Loucy (cell line): Measurements from ENCODE around the gene FMO3.

Source experiments
- H2AFZ ChIP-seq: fragments of 200-600 bp; sonication (generic); 2 replicates; pipeline ENCODE4 v1.6.0; 2016; ENCODE audit warnings: antibody characterized with exemption, mild to moderate bottlenecking, low read length, moderate library complexity
- H3F3A ChIP-seq: fragments of 200-600 bp; 2 replicates; pipeline ENCODE4 v1.6.0; 2016; ENCODE audit warnings: antibody characterized with exemption, low read depth, mild to moderate bottlenecking
- H3K27me3 ChIP-seq: fragments of 200-600 bp; sonication (generic); 2 replicates; pipeline ENCODE4 v1.6.1; 2014; ENCODE audit warnings: low read length, mild to moderate bottlenecking; ENCODE audit not compliant: insufficient read depth, poor library complexity, severe bottlenecking
- H3K36me3 ChIP-seq: fragments of 200-600 bp; sonication (generic); 2 replicates; pipeline ENCODE4 v1.6.1; 2016; ENCODE audit warnings: low read length; ENCODE audit not compliant: insufficient read depth
- H3K4me1 ChIP-seq: fragments of 200-600 bp; sonication (generic); 2 replicates; pipeline ENCODE4 v1.5.1; 2014; ENCODE audit warnings: low read length, mild to moderate bottlenecking; ENCODE audit not compliant: insufficient read depth, poor library complexity, severe bottlenecking
- H3K4me2 ChIP-seq: fragments of 200-600 bp; sonication (generic); 2 replicates; pipeline ENCODE4 v1.6.0; 2014; ENCODE audit warnings: antibody characterized with exemption, low read length, low read depth, mild to moderate bottlenecking; ENCODE audit not compliant: poor library complexity, severe bottlenecking
- H3K4me3 ChIP-seq: fragments of 200-600 bp; sonication (generic); 2 replicates; pipeline ENCODE4 v1.5.1; 2014; ENCODE audit warnings: low read length, mild to moderate bottlenecking, mixed read lengths; ENCODE audit not compliant: poor library complexity, severe bottlenecking
- H3K79me2 ChIP-seq: fragments of 200-600 bp; sonication (generic); 2 replicates; pipeline ENCODE4 v1.6.1; 2014; ENCODE audit warnings: low read length; ENCODE audit not compliant: insufficient read depth
- H3K9ac ChIP-seq: fragments of 200-600 bp; sonication (generic); 2 replicates; pipeline ENCODE4 v1.6.0; 2014; ENCODE audit warnings: mild to moderate bottlenecking, low read depth, low read length, moderate library complexity; ENCODE audit not compliant: poor library complexity, severe bottlenecking
- H3K9me2 ChIP-seq: fragments of 200-600 bp; sonication (generic); replicated peaks from 2 replicates; pipeline ENCODE4 v1.6.1; 2016; ENCODE audit warnings: low read depth, low read length, mixed read lengths
- H3K9me3 ChIP-seq: fragments of 200-600 bp; sonication (generic); 2 replicates; pipeline ENCODE4 v1.6.1; 2014; ENCODE audit warnings: mild to moderate bottlenecking, antibody characterized with exemption, low read length, low read depth; ENCODE audit not compliant: insufficient read depth
- H4K20me1 ChIP-seq: fragments of 200-600 bp; sonication (generic); 2 replicates; pipeline ENCODE4 v1.6.0; 2014; ENCODE audit warnings: antibody characterized with exemption, low read length, mild to moderate bottlenecking; ENCODE audit not compliant: insufficient read depth, poor library complexity, severe bottlenecking
- CTCF ChIP-seq: fragments of 200-600 bp; sonication (generic); conservative IDR thresholded peaks from 2 replicates; pipeline ENCODE4 v1.5.1; 2014; ENCODE audit warnings: mild to moderate bottlenecking, antibody characterized with exemption, low read length
- EZH2phosphoT487 ChIP-seq: fragments of 200-600 bp; IDR thresholded peaks from 2 replicates; pipeline ENCODE4 v1.6.1; 2018; ENCODE audit warnings: antibody characterized with exemption, mild to moderate bottlenecking, moderate library complexity, borderline replicate concordance

The FMO3 gene

GRCh38 chr1:171055966-171056643, 34.6 kb upstream of the FMO3 start:
- no peaks in the 10 kb centered on the region for H3K4me1 ChIP-seq
- no peaks in the 10 kb centered on the region for H3F3A ChIP-seq
- H2AFZ ChIP-seq = no peak overlapping the region
- H3K9ac ChIP-seq = no peak overlapping the region
- H3K36me3 ChIP-seq = no peaks in the 10 kb centered on the region
- no peaks in the 10 kb centered on the region for H3K27me3 ChIP-seq
- no peaks in the 10 kb centered on the region for H3K9me3 ChIP-seq
- H3K79me2 ChIP-seq = no peaks in the 10 kb centered on the region
- H3K9me2 ChIP-seq = no peaks in the 10 kb centered on the region
- no peak for TF ChIP-seq CTCF
- no peak for TF ChIP-seq EZH2phosphoT487
- no peak overlapping the region for H3K4me3 ChIP-seq
- no peak overlapping the region for H3K4me2 ChIP-seq
- H4K20me1 ChIP-seq = no peaks in the 10 kb centered on the region

GRCh38 chr1:171061425-171062143, 29.1 kb upstream of the FMO3 start:
- no peaks in the 10 kb centered on the region for H3F3A ChIP-seq
- H3K9me2 ChIP-seq = no peaks in the 10 kb centered on the region
- H3K4me2 ChIP-seq = no peak overlapping the region
- TF ChIP-seq CTCF (no peak), EZH2phosphoT487 (no peak)
- H3K79me2 ChIP-seq = no peaks in the 10 kb centered on the region
- no peak overlapping the region for H3K9ac ChIP-seq
- H3K4me1 ChIP-seq = no peaks in the 10 kb centered on the region
- no peaks in the 10 kb centered on the region for H3K36me3 ChIP-seq
- peaks cover 4% of the 10 kb centered on the region for H3K27me3 ChIP-seq
- H3K9me3 ChIP-seq = no peaks in the 10 kb centered on the region
- no peak overlapping the region for H3K4me3 ChIP-seq
- no peak overlapping the region for H2AFZ ChIP-seq
- no peaks in the 10 kb centered on the region for H4K20me1 ChIP-seq

- no peaks in the 10 kb centered on the region for H3K9me3 ChIP-seq
- no peak overlapping the region for H3K9ac ChIP-seq
- no peaks in the 10 kb centered on the region for H3F3A ChIP-seq
- H3K4me1 ChIP-seq = no peaks in the 10 kb centered on the region
- no peaks in the 10 kb centered on the region for H3K36me3 ChIP-seq
- H3K9me2 ChIP-seq = no peaks in the 10 kb centered on the region
- H3K4me3 ChIP-seq = no peak overlapping the region
- H3K27me3 ChIP-seq = peaks cover 4% of the 10 kb centered on the region
- no peak for TF ChIP-seq CTCF
- TF ChIP-seq EZH2phosphoT487 = no peak
- no peaks in the 10 kb centered on the region for H4K20me1 ChIP-seq
- H3K79me2 ChIP-seq = no peaks in the 10 kb centered on the region
- no peak overlapping the region for H3K4me2 ChIP-seq
- no peak overlapping the region for H2AFZ ChIP-seq
These were observed 27.8 kb upstream of the FMO3 start for GRCh38 chr1:171062902-171063301.
